CD8-positive, alpha-beta memory T cell (primary cell): ENCODE measurements around the gene ITGA5. TPM values are rescaled to one million over a fixed set of nuclear protein-coding genes. Genes with fewer than 3 reads are reported as not detected.

Experiments
- CTCF ChIA-PET: fragments of 350-600 bp; sonication (Branson Sonifier 250); formaldehyde crosslinking; loops from one replicate; lab custom pipeline; 2021; ENCODE audit warnings: antibody characterized with exemption; lab: Charles Lee
- POLR2A ChIA-PET: fragments of 350-600 bp; sonication (Branson Sonifier 250); formaldehyde crosslinking; loops from one replicate; lab custom pipeline; 2021; ENCODE audit warnings: antibody characterized with exemption; lab: Charles Lee
- DNase-seq, 5 donors: peaks; one replicate each; pipeline versions ENCODE4 v3.0.0 to v3.0.0-alpha.2; 2020 to 2022; ENCODE audit warnings: mixed read lengths in 1 of 5
- H3K27ac ChIP-seq: one replicate; pipeline ENCODE4 v1.7.0; 2013; ENCODE audit warnings: low read depth, mild to moderate bottlenecking, low read length, moderate library complexity
- H3K27me3 ChIP-seq: 2 replicates; pipeline ENCODE4 v1.7.0; 2013; ENCODE audit warnings: low read length, mild to moderate bottlenecking; ENCODE audit not compliant: insufficient read depth, poor library complexity, severe bottlenecking
- H3K36me3 ChIP-seq: 2 replicates; pipeline ENCODE4 v1.7.0; 2013; ENCODE audit warnings: mild to moderate bottlenecking, low read length, moderate library complexity; ENCODE audit not compliant: insufficient read depth
- H3K4me1 ChIP-seq: 2 replicates; pipeline ENCODE4 v1.7.0; 2013; ENCODE audit warnings: mild to moderate bottlenecking, low read length, moderate library complexity; ENCODE audit not compliant: insufficient read depth
- H3K4me3 ChIP-seq: 2 replicates; pipeline ENCODE4 v1.7.0; 2013; ENCODE audit warnings: mild to moderate bottlenecking, low read length
- H3K9me3 ChIP-seq: 2 replicates; pipeline ENCODE4 v1.7.0; 2013; ENCODE audit warnings: mild to moderate bottlenecking, low read length
- H3K27ac Mint-ChIP-seq, 8 donors: one replicate each; pipeline ENCODE4 v1.8.0; 2020 to 2021; ENCODE audit warnings: mixed read lengths in 8 of 8, mild to moderate bottlenecking in 6 of 8, inconsistent platforms in 3 of 8, moderate library complexity in 3 of 8
- H3K27me3 Mint-ChIP-seq, 2 donors: one replicate each; pipeline ENCODE4 v1.8.0; 2020 to 2021; ENCODE audit warnings: mixed read lengths in 2 of 2, mild to moderate bottlenecking in 1 of 2, moderate library complexity in 1 of 2
- H3K36me3 Mint-ChIP-seq, 3 donors: one replicate each; pipeline ENCODE4 v1.8.0; 2020 to 2021; ENCODE audit warnings: mixed read lengths in 3 of 3, inconsistent platforms in 1 of 3, mild to moderate bottlenecking in 1 of 3
- H3K4me1 Mint-ChIP-seq, 3 donors: one replicate each; pipeline ENCODE4 v1.8.0; 2020 to 2021; ENCODE audit warnings: mixed read lengths in 3 of 3, inconsistent platforms in 1 of 3, mild to moderate bottlenecking in 1 of 3
- H3K4me3 Mint-ChIP-seq, 7 donors: one replicate each; pipeline ENCODE4 v1.8.0; 2020 to 2021; ENCODE audit warnings: mixed read lengths in 7 of 7, mild to moderate bottlenecking in 6 of 7, moderate library complexity in 4 of 7, inconsistent platforms in 2 of 7
- H3K9me3 Mint-ChIP-seq, 5 donors: one replicate each; pipeline ENCODE4 v1.8.0; 2020 to 2022; ENCODE audit warnings: mixed read lengths in 5 of 5, mild to moderate bottlenecking in 3 of 5, moderate library complexity in 2 of 5, inconsistent platforms in 1 of 5
- polyA plus RNA-seq: library from polyadenylated mRNA; unstranded; fragments of 300-500 nt; fragmentation: Illumina TruSeq; gene quantifications from one replicate; pipeline ENCODE4 v1.2.3, GENCODE V29; 2021
- total RNA-seq, 2 experiments: library from RNA; stranded (reverse); gene quantifications; one replicate each; pipeline ENCODE4 v1.2.3, GENCODE V29; 2021

ITGA5 gene
- total and polyA plus RNA-seq, 3 experiments from 2014 or later: 23.2 to 50.6 (median 25.7) TPM

DNA sequence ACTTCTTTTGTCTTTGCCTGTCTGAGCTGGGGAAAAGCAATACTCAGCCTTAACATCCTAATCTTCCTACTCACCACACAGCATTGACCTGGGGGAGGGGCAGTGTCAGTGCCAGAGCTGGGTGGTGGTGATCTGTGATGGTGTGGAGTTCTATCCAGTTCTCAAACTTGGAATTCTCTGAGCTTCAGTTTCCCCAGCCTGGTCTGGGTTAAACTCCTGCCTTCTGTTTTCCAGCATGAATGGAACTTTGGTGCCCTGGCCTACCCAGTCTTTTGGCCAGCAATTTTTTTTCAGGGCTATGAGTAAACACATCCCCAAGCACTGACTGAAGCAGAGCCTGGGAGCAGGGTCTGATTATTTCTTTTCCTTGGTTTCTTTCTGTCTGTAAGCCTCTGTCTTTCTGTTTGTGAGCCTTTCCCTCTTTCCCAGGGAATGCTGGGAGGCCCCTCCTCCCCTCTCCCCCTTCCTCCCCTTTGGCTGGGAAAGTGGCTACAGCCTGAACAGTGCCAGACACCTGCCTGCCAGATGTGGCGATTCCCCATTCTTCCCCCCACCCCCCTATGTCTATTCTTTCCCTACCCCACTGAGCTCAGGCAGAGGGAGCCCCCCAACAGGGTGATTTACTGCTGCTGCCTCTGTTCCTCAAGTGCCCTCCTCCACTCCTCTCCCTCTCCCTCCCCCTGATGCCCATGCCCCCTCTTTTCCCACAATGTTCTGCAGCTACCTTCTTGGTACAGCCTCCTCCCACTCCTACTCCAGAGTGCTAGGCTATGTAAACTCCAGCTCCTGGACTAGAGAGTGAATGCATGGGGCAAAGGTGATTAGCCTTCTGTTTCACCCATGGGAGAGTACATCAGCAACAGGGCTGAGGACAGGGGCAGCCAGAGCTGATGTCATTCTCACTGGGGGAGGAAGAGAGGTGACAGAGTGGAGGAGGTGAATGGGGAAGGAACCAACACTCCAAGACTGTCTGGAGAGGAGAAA lies 65.9 kb downstream of the ITGA5 start:
- no peak overlapping the region for H3K4me3 Mint-ChIP-seq
- Histone ChIP-seq H3K9me3 (no peaks in the 10 kb centered on the region), H3K4me3 (no peak overlapping the region), H3K4me1 (peaks cover 21% of the 10 kb centered on the region), H3K27me3 (no peaks in the 10 kb centered on the region), H3K27ac (peak overlapping the region; percentile 7), H3K36me3 (peaks cover 23% of the 10 kb centered on the region)
- peaks cover 10 to 13% (median 12%) of the 10 kb centered on the region in 3 donors for H3K4me1 Mint-ChIP-seq
- no peak for DNase-seq
- ChIA-PET POLR2A (no interaction called here), CTCF (interaction anchor here (1.0 to 1.6 kb wide), 4 partner anchors 10 to 78 kb away, joined by 3 to 6 read pairs (median 4); no protein-coding TSS in a partner anchor)
- H3K27ac Mint-ChIP-seq: peak overlapping the region in 3 of 8 donors; percentile 17 to 58 (median 17)
- H3K27me3 Mint-ChIP-seq: peaks cover 0 to 2% of the 10 kb centered on the region in 2 donors
- no peaks in the 10 kb centered on the region for H3K9me3 Mint-ChIP-seq
- H3K36me3 Mint-ChIP-seq: peaks cover 7 to 41% (median 21%) of the 10 kb centered on the region in 3 donors

DNA sequence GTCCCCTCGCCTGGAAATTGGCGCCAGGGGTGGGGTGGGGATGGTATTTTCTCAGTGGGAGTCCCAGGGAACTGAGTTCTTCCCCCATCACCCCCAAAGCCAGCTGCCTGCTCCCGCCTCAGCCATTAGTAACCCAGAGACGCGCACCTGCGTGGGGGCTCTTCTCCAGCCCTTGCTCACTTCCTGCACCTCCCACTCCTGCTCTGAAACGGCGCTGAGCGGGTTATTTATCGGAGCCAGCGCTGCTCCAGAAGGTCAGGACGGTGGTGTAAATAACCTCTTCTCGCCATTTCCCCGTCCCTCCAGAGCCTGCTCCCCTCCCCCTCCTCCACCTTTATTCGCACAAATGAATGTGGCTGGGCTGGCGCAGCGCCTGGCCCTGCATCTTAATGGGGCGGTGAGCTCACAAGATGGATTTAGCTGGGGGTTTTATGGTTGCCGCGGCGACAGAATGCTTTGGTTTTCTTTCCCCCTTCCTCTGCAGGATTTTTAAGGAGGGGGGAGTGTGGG lies 67.0 kb downstream of the ITGA5 start:
- peak overlapping the region in 6 of 8 donors; percentile 14 to 92 (median 42) for H3K27ac Mint-ChIP-seq

DNA sequence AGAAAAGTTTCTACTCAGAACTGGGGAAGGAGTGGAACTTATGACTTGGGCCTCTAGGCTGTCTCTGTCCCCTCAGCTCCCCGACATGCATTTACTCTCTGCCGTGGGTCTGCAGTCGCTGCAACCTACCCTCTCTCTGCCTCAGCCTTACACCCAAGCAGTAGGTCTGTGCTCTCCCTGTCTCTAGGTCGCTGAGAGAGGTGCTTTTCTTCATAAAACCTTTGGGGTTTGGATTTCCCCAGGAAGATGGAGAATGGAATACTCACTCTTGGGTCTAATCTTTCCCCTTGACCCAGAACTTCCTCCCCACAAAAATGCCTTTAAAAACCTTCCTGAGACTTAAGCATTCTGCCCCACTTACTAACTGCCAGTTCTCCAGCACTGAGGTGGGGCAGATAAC lies 67.7 kb downstream of the ITGA5 start:
- no peaks in the 10 kb centered on the region for H3K9me3 ChIP-seq
- H3K27ac ChIP-seq: no peak overlapping the region
- Mint-ChIP-seq H3K27me3 (no peaks in the 10 kb centered on the region), H3K27ac (peak overlapping the region in 3 of 8 donors; percentile 14 to 52 (median 21)), H3K4me1 (peaks cover 9 to 12% (median 10%) of the 10 kb centered on the region in 3 donors), H3K4me3 (peak overlapping the region in 1 of 7 donors; percentile 23), H3K9me3 (no peaks in the 10 kb centered on the region), H3K36me3 (peaks cover 12 to 59% (median 25%) of the 10 kb centered on the region in 3 donors)
- H3K36me3 ChIP-seq: peaks cover 39% of the 10 kb centered on the region
- no peak for DNase-seq
- no peak overlapping the region for H3K4me3 ChIP-seq
- ChIA-PET POLR2A (interaction anchor here (0.7 kb wide), 1 partner anchor 14 kb away, joined by 3 read pairs; no protein-coding TSS in a partner anchor), CTCF (interaction anchor here (1.1 to 2.3 kb wide), 5 partner anchors 10 to 28 kb away, joined by 3 to 7 read pairs (median 5); partner anchors contain the start of gene COPZ1)
- H3K4me1 ChIP-seq: peaks cover 14% of the 10 kb centered on the region
- H3K27me3 ChIP-seq: no peaks in the 10 kb centered on the region

More for the DNA sequence above, 67.0 kb downstream of the ITGA5 start:
- Histone ChIP-seq H3K36me3 (peaks cover 33% of the 10 kb centered on the region), H3K4me1 (peaks cover 14% of the 10 kb centered on the region), H3K9me3 (no peaks in the 10 kb centered on the region), H3K4me3 (peak overlapping the region; percentile 34), H3K27me3 (no peaks in the 10 kb centered on the region), H3K27ac (peak overlapping the region; percentile 22)
- POLR2A ChIA-PET: no interaction called here
- CTCF ChIA-PET: interaction anchor here (0.8 to 1.6 kb wide), 4 partner anchors 16 to 100 kb away, joined by 3 to 6 read pairs (median 4); no protein-coding TSS in a partner anchor
- peaks cover 0 to 2% of the 10 kb centered on the region in 2 donors for H3K27me3 Mint-ChIP-seq
- H3K4me1 Mint-ChIP-seq: peaks cover 10 to 12% (median 10%) of the 10 kb centered on the region in 3 donors
- no peaks in the 10 kb centered on the region for H3K9me3 Mint-ChIP-seq
- peak in 1 of 5 donors; percentile 36 for DNase-seq
- H3K36me3 Mint-ChIP-seq: peaks cover 12 to 52% (median 23%) of the 10 kb centered on the region in 3 donors
- H3K4me3 Mint-ChIP-seq: peak overlapping the region in 3 of 7 donors; percentile 33 to 61 (median 37)

DNA sequence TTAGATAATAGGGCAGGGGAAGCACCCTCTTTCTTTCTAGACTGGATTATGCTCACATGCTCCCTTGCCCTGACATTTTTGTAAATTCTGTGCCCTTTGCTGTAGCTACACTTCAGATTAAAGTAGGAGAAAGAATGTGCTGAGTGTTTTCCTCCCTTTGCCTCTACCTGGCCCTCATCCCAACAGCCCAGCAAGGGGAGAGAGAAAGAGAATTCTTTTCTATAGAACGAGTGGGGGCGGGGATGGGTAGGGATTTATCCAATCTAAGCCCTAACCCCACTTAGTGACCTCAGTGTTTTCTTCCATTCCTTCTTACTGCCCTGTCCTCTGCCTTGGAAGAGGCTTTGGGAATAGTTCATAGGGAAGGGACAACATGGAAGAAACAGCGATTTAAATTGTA lies 68.3 kb downstream of the ITGA5 start:
- no peak overlapping the region for H3K4me3 ChIP-seq
- H3K36me3 Mint-ChIP-seq: peaks cover 12 to 64% (median 25%) of the 10 kb centered on the region in 3 donors
- DNase-seq: no peak
- CTCF ChIA-PET: interaction anchor here (1.1 to 2.3 kb wide), 4 partner anchors 10 to 28 kb away, joined by 3 to 7 read pairs (median 4); partner anchors contain the start of gene COPZ1
- H3K36me3 ChIP-seq: peaks cover 43% of the 10 kb centered on the region
- no peaks in the 10 kb centered on the region for H3K9me3 ChIP-seq
- no peaks in the 10 kb centered on the region for H3K27me3 ChIP-seq
- POLR2A ChIA-PET: interaction anchor here (0.7 kb wide), 1 partner anchor 13 kb away, joined by 3 read pairs; no protein-coding TSS in a partner anchor
- peak overlapping the region in 2 of 8 donors; percentile 12 to 60 for H3K27ac Mint-ChIP-seq
- peaks cover 14% of the 10 kb centered on the region for H3K4me1 ChIP-seq
- H3K27me3 Mint-ChIP-seq: no peaks in the 10 kb centered on the region
- H3K4me3 Mint-ChIP-seq: no peak overlapping the region
- H3K4me1 Mint-ChIP-seq: peaks cover 9 to 12% (median 10%) of the 10 kb centered on the region in 3 donors
- H3K9me3 Mint-ChIP-seq: no peaks in the 10 kb centered on the region
- no peak overlapping the region for H3K27ac ChIP-seq

DNA sequence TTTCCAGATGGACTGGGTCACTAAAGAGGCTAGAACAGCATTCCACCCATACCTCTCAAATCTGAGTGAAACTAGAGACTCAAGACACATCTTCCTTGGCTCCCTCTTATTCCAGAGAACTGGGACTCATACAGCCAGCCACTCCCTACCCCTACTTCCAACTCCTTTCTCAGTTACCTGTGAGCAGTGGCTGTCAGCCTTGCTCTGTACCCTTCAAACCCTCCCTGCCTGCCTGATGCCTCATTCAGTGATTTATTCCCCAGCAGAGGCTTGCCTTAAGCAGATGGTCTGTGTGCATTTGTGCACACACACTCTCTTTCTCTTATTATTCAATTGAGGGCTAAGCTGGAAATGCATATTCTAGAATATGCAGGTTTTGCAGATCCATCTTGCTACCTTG lies 69.4 kb downstream of the ITGA5 start:
- DNase-seq: no peak
- Histone ChIP-seq H3K4me3 (no peak overlapping the region), H3K27ac (no peak overlapping the region), H3K36me3 (peaks cover 52% of the 10 kb centered on the region), H3K27me3 (no peaks in the 10 kb centered on the region), H3K4me1 (peaks cover 14% of the 10 kb centered on the region), H3K9me3 (no peaks in the 10 kb centered on the region)
- peaks cover 12 to 73% (median 28%) of the 10 kb centered on the region in 3 donors for H3K36me3 Mint-ChIP-seq
- peaks cover 9 to 12% (median 10%) of the 10 kb centered on the region in 3 donors for H3K4me1 Mint-ChIP-seq
- ChIA-PET POLR2A (no interaction called here), CTCF (interaction anchor here (2.0 to 2.3 kb wide), 2 partner anchors 11 to 25 kb away, joined by 5 to 7 read pairs; partner anchors contain the start of gene COPZ1)
- peak overlapping the region in 1 of 8 donors; percentile 49 for H3K27ac Mint-ChIP-seq
- H3K27me3 Mint-ChIP-seq: no peaks in the 10 kb centered on the region
- no peaks in the 10 kb centered on the region for H3K9me3 Mint-ChIP-seq
- H3K4me3 Mint-ChIP-seq: no peak overlapping the region

DNA sequence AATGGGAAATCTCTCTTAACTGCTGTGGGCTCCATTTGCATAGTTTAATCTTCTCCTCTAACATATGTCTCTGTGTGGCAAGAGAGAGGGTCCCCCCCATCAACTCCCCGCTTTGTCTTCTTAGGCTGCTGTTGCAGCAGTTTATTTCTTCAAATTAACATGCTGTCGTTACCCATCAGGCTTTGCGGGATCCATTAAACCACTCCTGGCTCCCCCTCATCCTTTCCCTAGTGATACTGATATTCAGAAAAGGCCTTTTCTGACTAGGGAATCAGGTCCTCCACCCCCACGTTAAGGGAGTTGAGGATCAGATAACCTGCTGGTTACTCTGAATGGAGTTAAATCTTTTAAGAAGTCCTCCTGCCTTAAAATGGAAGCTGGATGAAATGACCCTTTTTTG lies 70.0 kb downstream of the ITGA5 start:
- Histone ChIP-seq H3K27ac (no peak overlapping the region), H3K36me3 (peaks cover 53% of the 10 kb centered on the region), H3K9me3 (no peaks in the 10 kb centered on the region), H3K27me3 (no peaks in the 10 kb centered on the region), H3K4me1 (peaks cover 14% of the 10 kb centered on the region), H3K4me3 (no peak overlapping the region)
- no peak overlapping the region for H3K4me3 Mint-ChIP-seq
- peaks cover 9 to 12% (median 10%) of the 10 kb centered on the region in 3 donors for H3K4me1 Mint-ChIP-seq
- no peaks in the 10 kb centered on the region for H3K27me3 Mint-ChIP-seq
- ChIA-PET CTCF (interaction anchor here (2.3 kb wide), 1 partner anchor 12 kb away, joined by 7 read pairs; no protein-coding TSS in a partner anchor), POLR2A (no interaction called here)
- peak overlapping the region in 1 of 8 donors; percentile 16 for H3K27ac Mint-ChIP-seq
- H3K36me3 Mint-ChIP-seq: peaks cover 12 to 74% (median 28%) of the 10 kb centered on the region in 3 donors
- no peaks in the 10 kb centered on the region for H3K9me3 Mint-ChIP-seq
- DNase-seq: no peak
